HG02970 (cell line): ENCODE data around the gene COL25A1.

Experiments
- ATAC-seq: cut with Tn5 transposase; IDR thresholded peaks from one replicate; pipeline ENCODE4 v1.9.1; 2021; ENCODE audit warnings: mild to moderate bottlenecking, moderate library complexity, moderate number of reproducible peaks; ENCODE audit not compliant: unreplicated experiment, low FRiP score

Gene COL25A1

DNA sequence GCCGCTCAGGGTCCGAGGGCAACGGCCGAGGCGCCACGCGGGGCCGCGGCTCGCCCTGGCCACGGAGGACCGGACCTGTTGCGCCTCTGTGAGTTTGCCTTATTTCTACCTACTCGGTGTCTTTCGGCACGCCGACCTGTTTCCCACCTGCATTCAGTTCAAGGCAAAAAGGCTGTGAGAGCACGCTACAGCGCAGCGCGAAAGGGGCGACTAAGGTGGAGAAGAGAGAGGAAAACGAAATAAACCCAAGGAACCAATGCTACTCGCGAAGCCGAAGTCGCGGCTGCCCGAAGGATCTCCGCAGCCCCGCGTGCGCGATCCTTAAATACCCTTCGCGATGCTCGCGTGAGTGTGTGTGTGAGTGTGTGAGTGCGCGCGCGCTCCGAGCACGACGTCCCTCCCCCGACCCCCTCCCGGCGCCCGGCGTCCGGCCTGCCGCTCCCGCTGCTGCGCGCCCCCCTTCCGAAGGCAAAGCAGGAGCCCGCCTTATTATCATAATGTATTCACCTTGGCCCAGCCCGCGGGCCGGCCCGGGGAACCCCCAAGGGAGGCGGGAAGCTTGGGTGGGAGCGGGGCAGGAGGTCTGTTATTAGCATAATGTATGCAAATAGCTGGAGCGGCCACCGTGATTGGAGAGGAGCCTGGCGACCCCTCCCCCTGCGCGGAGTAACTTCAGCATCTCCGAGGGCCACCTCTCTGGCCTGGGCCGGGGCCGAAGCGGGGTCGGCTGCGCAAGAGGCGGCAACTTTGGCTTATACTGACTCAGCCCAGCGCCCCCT, at the start of gene COL25A1:
COL25A1 (minus strand) TSS at position 298 of the 779 bp plus-strand sequence.
- no peak for ATAC-seq

DNA sequence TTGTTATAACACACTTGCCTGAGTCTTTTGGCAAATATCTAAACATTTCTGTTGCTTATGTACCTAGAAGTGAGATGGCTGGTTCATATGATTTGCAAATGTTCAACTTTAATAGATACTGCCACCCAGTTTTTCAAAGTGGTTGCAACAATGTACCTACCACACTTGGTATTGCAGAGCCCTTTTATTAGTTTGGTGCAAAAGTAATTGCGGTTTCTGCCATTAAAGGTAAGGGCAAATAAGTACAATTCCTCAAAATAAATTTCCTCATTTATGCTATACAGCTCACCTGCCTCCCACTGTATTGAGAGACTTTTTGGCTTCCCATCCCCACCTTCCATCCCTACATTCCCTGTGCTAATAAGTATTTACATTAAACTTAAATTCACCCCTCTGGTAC, 47.7 kb upstream of the COL25A1 start:
- ATAC-seq = no peak

DNA sequence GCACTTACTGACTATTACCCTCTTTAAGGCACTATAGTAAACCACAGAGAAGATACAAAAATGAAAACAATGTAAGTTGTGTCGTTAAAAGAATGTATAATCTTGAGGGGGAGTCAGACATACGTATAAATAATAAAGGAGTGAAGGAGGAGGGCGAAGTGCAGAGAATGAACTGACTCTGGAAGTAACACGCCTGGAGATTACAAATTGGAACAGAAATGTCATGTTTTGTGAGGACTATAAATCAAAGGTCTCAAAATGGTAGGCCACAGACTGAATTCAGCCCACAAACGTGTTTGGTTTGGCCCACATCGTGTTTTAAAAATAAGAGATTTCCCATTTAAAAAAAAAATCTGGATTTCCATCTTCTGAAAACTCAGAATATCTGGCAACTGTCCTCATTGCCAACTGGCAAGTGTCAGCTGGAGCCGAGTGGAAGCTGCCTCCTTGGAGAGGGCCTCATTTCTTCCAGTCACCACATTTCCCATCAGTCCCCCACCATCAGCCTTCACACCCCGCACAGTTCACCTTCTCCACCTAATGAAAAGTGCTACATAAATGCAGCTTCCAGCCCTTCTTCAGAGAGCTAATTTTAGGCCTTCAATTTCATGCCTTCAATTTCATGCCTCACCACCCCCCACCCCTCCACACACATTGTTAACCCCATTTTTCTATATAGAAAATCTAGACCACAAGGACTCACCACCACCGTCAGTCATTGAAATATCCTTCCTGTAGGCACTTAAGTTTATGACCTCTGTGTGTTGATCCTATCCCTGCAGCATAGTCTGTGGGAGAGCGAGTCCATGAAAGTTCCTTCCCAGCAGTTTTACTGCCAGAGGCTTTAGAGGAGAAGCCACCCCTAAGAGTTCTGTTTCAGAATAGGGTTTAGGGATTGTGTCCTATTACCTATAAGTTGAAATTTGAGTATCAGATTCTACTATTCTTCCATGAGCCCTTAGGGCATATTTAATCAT, 32.0 kb upstream of the COL25A1 start:
- ATAC-seq = no peak

DNA sequence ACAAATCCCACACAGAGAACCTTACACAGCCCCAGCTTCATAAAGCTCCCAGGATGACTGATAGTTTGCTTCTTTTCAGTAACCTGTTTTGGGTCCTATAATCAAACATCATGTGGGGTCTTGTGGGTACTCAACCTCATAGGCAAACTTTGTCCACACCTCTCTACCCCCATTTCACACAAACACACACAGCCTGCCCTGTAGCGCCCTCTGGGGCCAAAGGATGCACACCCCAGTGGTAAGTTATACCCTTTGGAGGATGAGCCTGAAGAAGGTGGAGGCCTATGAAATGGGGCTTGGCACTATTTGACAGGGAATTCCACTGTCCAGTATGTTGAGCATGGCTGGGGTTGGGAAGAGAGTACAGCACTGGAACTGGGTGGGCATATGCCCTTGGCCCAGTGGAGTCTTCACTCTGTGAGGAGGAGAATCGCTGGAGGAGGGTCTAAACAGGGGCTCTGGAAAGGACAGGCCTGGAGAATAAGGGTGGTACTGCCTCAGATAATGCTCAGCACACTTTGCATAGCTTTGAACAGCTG, 30.5 kb upstream of the COL25A1 start:
- ATAC-seq = no peak

DNA sequence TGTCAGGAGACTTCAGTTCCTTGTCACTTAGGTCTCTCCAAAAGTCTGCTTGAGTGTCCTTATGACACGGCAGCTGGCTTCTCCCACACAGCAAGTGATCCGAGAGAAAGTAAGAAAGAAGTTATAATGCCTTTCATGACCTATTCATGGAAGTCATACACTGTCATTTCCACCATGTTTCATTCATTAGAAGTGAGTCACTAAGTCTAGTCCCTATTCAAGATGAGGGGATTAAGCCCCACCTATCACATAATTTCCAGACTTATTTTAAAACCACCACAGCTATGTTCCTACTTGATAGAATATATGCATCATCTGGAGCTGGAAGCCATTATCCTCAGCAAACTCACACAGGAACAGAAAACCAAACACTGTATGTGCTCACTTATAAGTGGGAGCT, 25.2 kb upstream of the COL25A1 start:
- no peak for ATAC-seq

DNA sequence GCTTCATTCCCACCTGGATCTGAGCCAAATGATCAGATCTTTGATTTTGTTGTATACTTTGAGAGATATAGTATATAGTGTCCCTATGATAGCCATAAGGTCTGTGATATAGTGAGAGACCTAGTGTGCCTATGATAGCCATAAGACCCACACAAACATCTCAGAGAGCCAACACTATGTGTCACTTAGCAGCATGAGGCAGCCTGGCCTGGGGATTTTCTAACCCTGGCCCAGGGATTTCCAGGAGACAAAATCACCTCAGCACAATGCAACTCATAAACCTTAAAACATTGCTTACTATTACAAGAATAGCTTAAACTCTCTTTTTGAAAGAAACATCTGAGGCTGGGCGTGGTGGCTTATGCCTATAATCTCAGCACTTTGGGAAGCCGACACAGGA, 23.2 kb upstream of the COL25A1 start:
- ATAC-seq = no peak

DNA sequence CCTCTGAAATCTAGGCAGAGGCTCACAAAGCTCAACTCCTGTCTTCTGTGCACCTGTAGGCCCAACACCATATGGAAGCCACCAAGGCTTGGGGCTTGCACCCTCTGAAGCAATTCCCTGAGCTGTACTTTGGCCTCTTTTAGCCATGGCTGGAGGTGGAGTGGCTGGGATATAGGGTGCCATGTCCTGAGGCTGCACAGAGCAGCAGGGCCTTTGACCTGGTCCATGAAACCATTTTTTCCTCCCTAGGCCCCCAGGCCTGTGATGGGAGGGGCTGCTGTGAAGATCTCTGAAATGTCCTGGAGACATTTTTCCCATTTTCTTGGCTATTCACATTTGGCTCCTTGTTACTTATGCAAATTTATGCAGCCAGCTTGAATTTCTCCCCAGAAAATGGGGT, 20.9 kb upstream of the COL25A1 start:
- no peak for ATAC-seq

DNA sequence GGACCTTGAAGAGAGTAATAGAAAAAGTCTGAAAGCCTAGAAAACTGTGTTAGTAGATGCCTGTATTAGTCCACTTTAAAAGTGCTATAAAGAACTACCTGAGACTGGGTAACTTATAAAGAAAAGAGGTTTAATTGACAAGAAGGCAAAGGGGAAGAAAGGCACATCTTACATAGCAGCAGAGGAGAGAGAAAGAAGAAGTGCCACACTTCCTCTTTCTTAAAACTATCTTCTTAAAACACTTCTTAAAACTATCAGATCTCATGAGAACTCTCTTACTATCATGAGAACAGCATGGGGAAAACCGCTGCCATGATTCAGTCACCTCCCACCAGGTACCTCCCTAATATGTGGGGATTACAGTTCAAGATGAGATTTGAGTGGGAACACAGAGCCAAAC, 18.8 kb upstream of the COL25A1 start:
- ATAC-seq = no peak

DNA sequence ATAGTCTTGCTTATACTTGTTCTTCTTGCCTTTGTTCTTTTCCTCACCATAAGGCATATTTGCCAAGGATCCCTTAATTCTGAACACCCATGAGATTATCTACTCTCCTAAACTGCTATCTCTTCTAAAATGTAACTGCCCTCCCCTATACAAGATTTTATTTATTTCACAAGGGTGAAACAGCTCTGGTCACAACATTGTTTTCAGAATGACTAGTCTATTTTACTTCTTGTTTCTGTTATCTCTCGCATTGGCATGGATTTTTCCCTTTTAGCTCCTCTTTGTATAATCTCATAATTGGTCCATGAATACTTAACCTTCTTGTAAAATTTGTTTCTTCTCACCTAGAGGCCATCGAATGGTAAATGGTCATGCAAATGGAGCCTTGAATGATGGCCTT, 17.2 kb upstream of the COL25A1 start:
- no peak for ATAC-seq

DNA sequence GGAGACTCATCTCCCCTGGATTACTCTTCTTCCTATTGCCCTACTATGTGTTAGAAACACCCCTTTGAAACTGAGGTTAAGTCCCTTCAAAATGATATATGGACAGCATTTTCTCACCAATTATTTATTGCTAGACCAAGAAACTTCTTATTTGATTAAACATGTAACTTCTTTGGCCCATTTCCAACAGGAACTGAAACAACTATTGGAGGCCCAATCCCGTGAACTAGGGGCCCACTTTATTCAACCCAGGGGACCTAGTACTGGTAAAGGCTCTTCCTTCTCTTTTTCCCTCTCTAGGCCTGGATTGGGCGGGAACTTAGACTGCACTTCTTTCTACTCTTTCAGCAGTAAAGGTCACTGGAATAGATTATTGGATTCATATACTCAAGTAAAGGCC, 16.7 kb upstream of the COL25A1 start:
- ATAC-seq = no peak

DNA sequence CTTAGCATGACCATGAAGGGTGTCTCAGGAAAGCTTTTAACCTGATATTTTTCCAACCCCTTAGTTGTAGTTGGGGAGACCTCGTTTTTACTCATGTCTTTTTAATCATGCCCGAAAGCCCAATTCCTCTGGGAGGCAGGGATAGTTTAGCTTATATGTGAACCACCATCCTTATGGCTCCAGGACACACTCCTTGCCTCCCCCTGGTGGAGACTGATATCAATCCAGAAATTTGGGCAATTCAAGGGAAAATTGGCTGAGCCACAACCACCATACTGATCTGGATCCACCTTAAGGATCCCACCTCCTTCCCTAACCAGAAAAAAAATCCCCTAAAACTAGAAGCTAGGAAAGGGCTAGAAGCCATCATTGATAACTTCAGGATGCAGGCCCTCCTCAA, 13.4 kb upstream of the COL25A1 start:
- no peak for ATAC-seq

DNA sequence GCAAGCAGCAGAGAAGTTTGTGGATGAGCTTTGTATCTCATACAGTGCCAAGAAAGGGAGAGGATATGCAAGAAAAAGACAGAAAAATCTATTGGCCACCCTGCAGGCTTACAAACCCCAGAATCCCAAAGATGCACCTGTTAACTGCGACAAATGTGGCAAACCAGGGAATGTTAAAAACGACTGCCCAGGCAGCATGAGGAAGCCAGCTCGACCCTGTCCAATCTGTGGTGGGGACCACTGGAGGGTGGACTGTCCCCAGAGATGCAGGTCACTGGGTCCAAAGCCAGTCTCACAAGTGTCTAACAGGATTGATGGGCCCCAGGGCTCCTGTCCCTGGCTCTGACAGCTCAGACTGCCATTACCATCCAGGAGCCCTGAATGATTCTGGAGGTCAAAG, 12.9 kb upstream of the COL25A1 start:
- no peak for ATAC-seq

DNA sequence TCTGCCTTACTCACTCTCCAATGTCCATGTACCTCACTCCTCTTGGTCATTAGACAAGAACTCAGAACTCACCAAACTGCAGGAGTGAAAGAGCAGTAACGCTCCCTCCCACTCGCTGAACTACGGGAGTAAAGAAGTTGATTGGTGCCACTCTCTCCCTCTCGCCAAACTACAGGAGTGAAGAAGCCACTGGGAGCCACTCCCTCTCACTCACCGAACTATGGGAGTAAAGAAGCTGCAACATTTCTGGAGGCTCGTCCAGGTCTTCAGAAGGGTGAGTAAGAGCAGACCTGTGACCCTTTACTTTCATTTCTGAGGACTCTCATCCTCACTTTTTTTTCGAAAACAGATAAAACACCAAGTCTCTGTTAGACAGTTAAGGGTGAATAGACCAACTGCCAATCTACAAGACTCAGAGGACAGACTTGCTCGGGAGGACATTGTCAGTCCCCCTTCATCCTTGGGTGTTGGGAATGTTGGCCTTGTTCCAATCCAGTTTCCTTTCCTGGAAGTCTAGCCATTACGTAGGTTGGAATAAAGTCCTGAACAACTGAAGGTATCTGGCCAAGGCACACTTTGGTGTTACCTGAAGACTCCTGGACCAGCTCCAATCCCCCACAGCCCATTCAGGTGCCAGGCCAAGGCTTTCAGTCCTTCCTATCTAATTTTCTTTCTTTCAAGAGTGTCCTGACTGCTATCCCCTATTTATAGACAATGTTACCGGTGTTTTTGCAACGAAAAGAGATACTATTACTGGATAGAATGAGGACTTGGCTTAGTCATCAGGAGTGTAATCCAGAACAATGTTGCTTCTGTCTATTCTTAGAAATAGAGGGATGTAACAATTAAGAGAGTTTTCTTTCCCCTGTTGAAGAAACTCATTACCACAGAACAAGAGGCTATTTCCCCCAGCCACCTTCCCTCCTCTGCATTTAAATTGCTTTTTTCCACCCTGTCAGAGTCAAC, 11.0 kb upstream of the COL25A1 start:
- ATAC-seq = no peak

DNA sequence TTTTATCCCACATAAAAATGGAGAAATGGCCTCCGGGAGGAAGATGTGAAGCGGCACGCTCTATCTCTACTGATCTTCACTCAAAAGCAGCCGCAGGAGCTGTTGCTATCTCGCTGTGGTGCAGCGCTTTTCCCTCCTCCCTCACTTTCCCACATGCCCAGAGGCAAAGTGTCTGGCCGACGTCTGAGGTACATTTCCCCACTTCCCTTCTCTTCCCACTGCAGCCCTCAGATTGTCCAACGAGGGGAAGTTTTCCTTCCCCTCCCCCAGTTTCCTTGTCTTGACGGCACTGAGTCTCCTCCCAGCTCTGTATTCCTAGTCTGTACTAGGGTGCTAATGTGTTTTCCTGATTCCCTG, 660 bp upstream of the COL25A1 start:
- no peak for ATAC-seq

DNA sequence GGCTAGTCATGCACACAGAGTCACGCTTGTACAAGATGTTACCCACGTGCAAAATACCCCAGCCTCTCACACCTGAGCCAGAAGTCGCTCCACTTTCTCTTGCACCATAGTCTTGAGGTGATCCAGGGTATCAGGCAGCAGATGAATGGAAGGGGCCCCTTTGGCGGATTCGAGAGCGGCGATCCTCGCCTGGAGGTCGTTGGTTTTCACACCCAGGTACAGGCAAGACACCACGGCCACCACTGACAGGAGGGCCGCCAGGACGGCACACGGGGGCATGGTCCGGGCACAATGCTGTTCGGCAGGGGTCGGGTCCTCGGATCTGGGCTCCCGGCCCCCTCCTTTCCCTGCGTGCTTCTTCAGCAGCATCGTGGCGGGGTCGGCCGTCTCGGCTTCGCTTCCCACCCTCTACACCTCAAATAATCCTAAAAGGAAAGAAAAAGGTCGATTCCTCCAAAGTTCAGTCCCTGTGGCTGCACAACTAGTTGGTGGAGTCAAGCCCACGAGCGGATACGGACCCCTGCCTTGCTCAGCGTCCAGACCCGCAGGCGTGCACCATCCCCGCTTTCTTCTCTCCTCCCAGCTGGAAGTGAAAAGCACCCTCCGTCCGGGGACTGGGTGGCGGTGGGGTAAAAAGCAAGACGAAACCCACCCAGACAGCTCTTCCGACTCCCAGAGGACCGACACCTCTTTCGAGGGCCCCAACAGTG, 652 bp downstream of the COL25A1 start:
- no peak for ATAC-seq

DNA sequence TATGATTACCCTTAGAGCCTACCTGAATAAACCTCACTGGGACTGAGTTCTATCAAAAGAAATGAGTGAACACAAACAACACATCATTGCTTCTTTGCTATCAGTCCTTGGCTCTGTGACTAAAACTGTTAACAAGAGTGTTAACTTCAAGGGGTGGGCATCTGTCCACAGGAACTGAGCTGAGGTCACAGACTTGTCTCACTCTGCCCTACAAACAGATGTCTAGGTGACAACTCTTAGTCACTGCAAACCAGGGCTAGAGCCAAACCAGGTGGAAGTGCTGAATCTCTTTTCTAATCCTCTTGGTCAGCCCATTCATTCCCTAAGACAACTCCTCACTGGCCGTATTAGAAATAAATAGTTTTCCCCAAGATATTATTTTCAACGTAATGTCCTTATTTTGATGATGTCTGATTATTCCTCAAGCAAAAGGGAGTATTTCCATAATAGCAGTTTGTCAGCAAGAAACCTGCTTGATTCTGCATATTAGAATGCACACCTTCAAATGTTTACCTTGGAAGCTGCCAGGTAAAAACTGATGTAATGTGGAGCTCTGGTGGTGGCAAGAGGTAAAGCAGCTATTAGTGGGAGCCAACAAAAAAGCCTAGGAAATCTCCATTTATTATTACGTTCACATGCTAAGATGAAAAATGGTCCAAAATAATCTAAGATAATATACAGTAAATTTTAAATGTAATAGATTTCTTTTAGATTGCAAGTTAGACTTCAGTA, 4.0 kb downstream of the COL25A1 start:
- ATAC-seq = no peak

DNA sequence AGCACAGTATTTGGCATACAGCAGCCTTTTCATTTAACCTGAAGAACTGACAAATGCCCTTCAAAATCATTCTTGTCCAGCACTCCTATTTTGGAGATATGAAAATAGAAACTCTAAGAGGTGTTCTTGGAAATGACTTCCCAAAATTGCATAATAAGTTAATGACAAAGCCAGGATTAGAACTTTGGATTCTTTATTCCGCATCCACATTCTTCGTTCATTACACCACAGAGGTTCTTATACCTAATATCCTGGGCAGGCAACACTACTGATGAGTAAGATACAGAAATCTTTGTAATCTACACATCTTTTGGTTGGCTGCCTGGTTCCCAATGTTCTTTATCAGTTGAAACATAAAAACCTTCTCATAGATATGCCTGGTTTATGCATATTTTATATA, 5.9 kb downstream of the COL25A1 start:
- ATAC-seq = no peak

DNA sequence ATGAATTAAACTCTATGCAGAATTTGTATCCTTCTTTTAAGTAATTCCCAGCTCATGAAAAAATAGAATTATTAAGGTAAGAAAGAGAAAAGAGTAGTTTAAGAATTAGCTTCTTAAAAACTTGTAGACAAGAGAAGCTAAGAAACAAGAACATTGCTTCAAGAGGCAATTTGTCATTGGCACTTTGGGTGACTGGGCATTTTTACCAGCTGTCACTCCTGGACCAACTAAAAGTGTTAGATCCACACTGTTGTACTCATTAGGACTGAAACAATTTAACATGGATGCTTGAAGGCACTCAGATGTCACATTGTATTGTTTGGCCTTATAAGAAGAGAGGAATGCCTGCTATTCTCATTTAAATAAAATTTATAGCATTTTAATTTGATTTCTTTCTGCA, 7.4 kb downstream of the COL25A1 start:
- no peak for ATAC-seq

DNA sequence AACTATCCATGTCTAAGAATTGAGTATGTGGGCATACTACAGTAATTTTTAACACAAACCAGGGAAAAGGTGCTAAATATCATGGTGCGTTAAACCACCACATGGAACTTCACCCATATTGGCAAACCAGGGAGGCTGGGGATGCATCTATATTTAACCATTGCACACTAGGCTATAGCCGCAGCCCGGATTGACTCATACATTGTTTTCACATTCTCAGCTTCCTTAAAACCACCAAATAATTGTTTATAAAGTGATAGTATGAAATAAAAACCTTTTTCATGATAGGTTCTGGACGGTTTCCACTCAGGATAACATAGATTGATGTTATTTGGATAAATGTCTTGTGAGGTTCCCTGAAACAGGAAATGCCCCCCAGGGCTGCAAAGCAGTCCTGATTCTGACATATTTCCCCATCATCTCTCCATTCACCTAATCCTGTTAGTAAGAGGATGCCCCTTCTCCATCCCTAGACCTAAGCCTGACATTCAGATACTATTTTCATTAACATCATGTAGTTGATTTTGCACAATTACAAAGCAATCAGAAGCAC, 7.9 kb downstream of the COL25A1 start:
- ATAC-seq = no peak
